Inflammatory macrophage treated with lipopolysaccharide for 1 hour (primary cell): Measurements from ENCODE around the gene MCTS1.
"Not testable (repeated sequence)": the region's sequence is repeated elsewhere in the genome, so short reads cannot be mapped to it uniquely, and the experiment has no call there.

Experiments
- DNase-seq, 2 donors: peaks; one replicate each; pipeline ENCODE4 v3.0.0-alpha.2; 2020 to 2022

MCTS1 gene

GRCh38 chrX:120629667-120630537 is 26.0 kb downstream of the MCTS1 start, which contains the start of gene C1GALT1C1:
TSS of gene C1GALT1C1 (minus strand) at chrX:120630054. CDS start at chrX:120627166, 2,888 bp downstream.
- peak; percentile 84 to 88 for DNase-seq

DNA sequence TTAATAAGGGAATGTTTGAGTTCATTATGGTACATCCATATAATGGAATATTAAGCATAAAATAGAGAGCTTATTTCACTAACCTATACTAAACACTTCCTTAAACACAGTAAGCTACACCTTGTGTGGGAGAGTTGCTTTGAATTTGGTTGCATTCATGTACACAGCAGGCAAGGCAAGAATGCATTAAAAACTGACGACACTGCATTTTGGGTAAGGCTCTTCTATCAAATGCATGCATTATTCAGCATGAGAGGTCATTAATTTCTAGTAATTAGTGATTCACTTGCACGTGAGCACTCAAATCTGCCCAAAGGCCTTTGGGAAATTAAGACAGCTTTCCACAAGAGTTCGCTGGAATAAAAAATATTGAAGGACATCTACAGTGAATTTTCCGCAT is 34.7 kb downstream of the MCTS1 start:
- no peak for DNase-seq

- no peak for DNase-seq
Observed at GRCh38 chrX:120642871-120643270, 39.0 kb downstream of the MCTS1 start.

DNA sequence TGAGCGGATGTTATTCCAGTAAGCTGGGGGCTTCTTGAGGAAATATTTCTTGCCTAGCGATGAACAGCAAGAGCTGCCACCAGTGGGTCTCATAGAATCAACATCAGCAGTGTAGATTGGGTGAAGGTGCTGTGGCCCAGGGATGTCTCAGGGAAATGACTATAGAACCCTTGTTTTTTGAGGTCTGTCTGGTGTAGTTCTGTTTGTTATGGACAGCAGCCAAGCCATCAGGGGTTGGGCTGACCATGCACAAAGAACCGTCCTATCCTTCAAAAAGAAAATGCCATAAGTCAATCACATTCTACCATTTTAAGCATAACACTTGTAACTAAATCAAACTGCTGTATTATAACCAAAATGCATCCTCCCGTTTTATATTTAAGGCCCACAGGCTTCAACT is 43.2 kb downstream of the MCTS1 start:
- no peak for DNase-seq

GRCh38 chrX:120652256-120652655 is 48.4 kb downstream of the MCTS1 start:
- DNase-seq: not testable (repeated sequence)

DNA sequence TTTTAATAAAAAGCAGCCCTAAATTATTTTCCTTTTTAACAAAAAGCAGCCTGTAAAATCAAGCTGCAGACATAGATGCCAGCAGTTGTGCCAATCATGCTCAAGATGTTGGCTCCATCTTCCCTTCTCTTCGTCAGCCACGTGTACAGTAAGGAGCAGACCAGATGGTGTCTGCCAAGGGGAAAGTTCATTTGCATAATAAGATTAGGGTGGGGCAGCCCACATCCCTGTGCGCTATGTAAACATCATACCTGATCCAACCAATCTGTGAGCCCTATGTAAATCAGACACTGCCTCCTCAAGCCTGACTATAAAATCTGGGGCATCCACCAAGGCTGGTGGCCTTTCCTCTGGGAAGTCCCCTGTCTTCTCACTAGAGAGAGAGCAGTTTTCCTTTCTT is 49.1 kb downstream of the MCTS1 start:
- no peak for DNase-seq

GRCh38 chrX:120660637-120661036 is 56.7 kb downstream of the MCTS1 start:
- DNase-seq: no peak
